Cardiac fibroblast (primary cell): Measurements from ENCODE around the gene ICA1.

Experiments
- DNase-seq, 2 donors: peaks; one replicate each; pipeline versions ENCODE4 v3.0.0 to v3.0.0-alpha.2; 2010; ENCODE audit warnings: low read depth in 2 of 2
- H3K4me3 ChIP-seq, 2 donors: replicated peaks in 1 of 2; 1 replicate in 1 of 2; 2 replicates in 1 of 2; pipeline ENCODE4 v1.5.1; 2011; ENCODE audit warnings: low read depth in 2 of 2, low read length in 2 of 2, mild to moderate bottlenecking in 2 of 2, moderate library complexity in 1 of 2
- TF ChIP-seq, protein P1 (sequence below): IDR thresholded peaks from one replicate; pipeline ENCODE4 v1.5.1; 2011; ENCODE audit warnings: low read depth, mild to moderate bottlenecking, low read length, inconsistent platforms

Gene ICA1

DNA sequence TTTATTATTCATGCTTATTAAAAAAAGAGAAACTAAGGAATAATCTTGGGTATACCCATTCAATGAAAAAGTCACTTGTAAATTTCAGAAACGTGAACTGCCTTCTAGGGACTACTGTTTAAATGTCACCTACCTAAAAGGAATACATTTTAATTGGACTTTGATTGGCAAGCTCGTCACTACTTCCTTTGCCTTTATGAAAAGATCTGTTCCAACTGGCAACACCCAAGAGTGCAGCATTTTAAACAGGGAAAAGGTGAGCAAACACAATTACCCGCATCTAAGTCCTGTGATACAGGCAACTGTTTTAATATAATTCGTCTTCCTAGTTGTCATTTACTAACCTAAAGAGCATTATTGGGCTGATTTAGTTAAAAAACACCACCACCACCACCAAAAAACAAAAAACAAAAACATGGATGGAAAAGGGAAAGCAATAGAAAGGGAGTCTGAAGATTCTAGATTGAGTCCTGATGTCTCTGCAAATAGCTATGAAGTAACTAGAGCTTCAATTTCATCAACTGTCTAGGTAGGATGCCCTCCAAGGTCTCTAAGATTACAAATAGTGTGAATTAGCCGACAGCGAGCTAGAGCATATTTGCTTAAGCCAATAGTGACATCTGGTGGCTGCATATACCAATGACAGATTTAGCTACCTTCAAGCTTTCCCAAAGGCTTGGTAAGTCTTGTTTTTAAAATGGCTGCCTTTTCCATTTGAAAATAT is 33.8 kb upstream of the ICA1 start:
- H3K4me3 ChIP-seq, result no peak overlapping the region
- TF ChIP-seq, protein P1, sequence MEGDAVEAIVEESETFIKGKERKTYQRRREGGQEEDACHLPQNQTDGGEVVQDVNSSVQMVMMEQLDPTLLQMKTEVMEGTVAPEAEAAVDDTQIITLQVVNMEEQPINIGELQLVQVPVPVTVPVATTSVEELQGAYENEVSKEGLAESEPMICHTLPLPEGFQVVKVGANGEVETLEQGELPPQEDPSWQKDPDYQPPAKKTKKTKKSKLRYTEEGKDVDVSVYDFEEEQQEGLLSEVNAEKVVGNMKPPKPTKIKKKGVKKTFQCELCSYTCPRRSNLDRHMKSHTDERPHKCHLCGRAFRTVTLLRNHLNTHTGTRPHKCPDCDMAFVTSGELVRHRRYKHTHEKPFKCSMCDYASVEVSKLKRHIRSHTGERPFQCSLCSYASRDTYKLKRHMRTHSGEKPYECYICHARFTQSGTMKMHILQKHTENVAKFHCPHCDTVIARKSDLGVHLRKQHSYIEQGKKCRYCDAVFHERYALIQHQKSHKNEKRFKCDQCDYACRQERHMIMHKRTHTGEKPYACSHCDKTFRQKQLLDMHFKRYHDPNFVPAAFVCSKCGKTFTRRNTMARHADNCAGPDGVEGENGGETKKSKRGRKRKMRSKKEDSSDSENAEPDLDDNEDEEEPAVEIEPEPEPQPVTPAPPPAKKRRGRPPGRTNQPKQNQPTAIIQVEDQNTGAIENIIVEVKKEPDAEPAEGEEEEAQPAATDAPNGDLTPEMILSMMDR, result peak; percentile 64
- peak; percentile 85 to 91 for DNase-seq

DNA sequence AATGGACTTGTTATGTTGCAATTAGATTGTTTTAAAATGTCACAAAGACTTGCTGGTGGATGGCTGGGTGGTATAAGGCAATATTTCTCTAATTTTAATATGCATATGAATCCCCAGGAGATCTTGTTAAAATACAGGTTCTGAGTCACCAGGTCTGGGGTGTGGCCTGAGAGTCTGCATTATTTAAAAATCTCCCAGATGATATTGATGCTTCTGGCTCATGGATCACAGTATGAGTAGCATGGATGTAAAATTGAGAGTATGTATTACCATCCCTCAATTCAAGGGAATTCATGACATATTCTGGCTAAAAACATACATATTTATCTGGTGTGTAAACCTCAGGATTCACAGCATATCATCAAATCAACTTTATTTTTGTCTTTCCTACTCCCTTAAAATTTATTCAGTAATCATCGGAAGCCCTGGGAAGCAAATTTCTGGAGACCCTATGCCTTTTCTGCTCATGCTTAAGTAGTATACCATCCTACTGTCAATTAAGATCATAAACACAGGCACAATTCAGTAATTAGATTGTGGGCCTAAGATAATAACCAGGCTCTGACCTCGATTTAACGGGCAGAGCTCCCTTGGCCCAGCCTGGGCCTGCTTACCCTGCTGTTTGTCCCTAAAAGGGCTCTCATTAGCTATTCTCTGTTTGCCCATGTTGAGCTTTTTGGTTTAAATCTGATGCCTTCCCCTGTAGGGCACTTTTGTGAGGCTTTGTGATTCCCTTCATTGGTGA is 29.6 kb upstream of the ICA1 start:
- no peak overlapping the region for H3K4me3 ChIP-seq
- DNase-seq, result no peak
- TF ChIP-seq, protein P1, result no peak

DNA sequence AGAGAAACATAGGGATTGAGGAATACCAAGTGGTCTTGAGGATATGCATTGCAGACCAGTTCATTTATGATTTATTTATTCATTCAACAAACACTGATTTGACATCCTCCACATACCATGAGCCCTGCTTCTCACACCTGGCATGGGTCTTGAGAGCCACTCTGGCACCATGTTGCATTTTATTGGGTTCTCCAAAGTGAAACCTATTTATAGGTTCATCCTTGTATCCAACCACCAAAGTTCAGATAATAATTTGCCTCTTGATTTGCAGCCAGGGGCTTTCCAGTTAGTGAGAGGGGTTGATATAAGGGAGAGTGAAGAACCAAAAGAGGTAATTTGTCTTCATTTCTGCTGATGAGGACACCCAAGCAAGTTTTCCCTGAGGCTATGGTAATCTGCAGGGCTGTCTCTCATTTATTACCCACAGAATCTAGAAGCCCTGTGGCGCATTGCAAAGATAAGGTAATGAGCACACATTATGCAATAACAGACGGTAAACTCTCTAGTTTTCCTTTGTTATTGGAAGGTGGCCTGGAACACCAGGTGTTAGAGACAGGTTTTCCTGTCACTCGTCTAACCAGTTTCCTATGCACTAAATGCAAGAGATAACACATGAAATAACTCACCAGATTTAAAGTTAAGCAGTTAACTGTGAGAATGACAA is 28.8 kb upstream of the ICA1 start:
- TF ChIP-seq, protein P1, result no peak
- no peak for DNase-seq
- H3K4me3 ChIP-seq, result no peak overlapping the region

DNA sequence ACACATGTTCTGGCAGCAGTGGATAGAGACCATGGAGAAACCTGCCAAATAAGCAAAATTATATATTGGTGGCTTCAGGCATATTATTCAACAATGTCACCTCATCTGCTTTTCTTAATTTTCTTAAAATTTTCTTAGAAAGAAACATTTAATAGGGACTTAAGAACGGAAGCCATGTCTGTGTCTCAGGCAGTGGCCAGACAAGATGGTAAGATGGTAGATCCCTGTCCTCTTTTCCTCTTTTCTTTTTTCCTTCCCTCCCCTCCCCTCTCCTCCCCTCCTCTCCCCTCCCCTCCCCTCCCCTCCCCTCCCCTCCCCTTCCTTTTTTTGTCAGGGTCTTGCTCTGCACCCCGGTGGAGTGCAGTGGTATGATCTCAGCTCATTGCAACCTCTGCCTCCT is 24.2 kb upstream of the ICA1 start:
- DNase-seq, result no peak
- TF ChIP-seq, protein P1, result no peak
- H3K4me3 ChIP-seq, result no peak overlapping the region

DNA sequence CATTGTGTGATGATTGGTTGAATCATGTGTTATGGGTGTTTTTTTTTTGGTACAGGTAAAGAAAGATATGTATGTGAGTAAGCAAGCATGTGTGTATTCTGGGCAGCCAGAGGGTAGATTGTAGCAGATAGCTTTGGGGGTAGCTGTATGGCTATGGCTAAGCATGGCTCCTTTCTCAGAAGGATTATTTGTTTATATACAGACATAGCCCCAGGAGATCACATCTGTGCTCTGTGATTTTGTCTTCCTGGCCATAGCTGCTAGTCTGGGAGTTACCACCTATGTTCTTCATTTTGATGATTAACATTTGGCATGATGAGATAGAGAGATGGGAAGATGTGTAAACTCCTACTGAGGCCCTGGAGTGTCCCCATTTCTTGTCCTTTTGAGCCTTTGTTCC is 23.2 kb upstream of the ICA1 start:
- no peak overlapping the region for H3K4me3 ChIP-seq
- DNase-seq, result no peak
- TF ChIP-seq, protein P1, result no peak

DNA sequence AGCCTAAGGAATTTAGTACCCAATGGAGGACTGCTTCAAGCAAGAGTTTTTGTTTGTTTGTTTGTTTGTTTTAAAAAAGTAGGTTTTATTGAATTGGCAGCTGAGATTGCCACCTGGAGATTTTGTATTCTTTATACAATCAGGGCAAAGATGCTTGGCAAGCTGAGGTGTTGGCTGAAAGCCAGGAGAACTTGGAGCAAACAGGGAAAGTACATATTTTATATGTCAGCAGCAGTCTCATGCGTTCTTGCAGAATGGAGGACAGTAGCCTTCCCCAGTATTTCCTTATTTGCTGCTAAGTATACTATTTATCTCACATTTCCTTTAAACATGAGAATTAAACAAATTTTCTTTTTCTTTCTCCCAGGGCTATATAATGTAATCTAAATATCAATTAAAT is 22.6 kb upstream of the ICA1 start:
- TF ChIP-seq, protein P1, result no peak
- DNase-seq, result peak in 1 of 2 donors; percentile 5
- H3K4me3 ChIP-seq, result no peak overlapping the region
